GM12878 (cell line): ENCODE data around the gene PTPRJ. TPM values are rescaled to one million over a fixed set of nuclear protein-coding genes. Genes with fewer than 3 reads are reported as not detected.

Experiments used
- ATAC-seq: fragments of 200-7000 bp; cut with Tn5 transposase; 3 replicates; pipeline ENCODE4 v1.9.1; 2020; ENCODE audit warnings: mild to moderate bottlenecking, moderate library complexity
- BruUV-seq: library from RNA; stranded (reverse); fragments of 400-500 nt; replicated peaks from 2 replicates; lab custom pipeline; 2021; lab: Mats Ljungman, UMichigan
- CTCF ChIA-PET: fragments of 300-600 bp; sonication (Branson Sonifier 250); formaldehyde crosslinking; extraction: SDS; loops from one replicate; lab custom pipeline; 2021; ENCODE audit warnings: inconsistent platforms; lab: Yijun Ruan, JAX
- POLR2A ChIA-PET: fragments of 350-600 bp; formaldehyde crosslinking; extraction: SDS; loops from one replicate; lab custom pipeline; 2021; ENCODE audit warnings: inconsistent platforms; lab: Charles Lee
- RAD21 ChIA-PET: fragments of 300-600 bp; sonication (Branson Sonifier 250); formaldehyde crosslinking; loops from one replicate; lab custom pipeline; 2023; ENCODE audit warnings: antibody characterized with exemption; ENCODE audit not compliant: unreplicated experiment; lab: Charles Lee
- SMC1A ChIA-PET: fragments of 300-600 bp; sonication (Branson Sonifier 250); formaldehyde crosslinking; loops from one replicate; lab custom pipeline; 2023; ENCODE audit not compliant: unreplicated experiment, uncharacterized antibody; lab: Charles Lee
- DNase-seq: peaks from one replicate; pipeline ENCODE4 v3.0.0-alpha.2; 2011; ENCODE audit warnings: low read depth, low spot score
- FAIRE-seq: peaks from 3 replicates; lab custom pipeline; 2011; peaks lifted over from hg19 to GRCh38; lab: Jason Lieb, UNC
- H2AFZ ChIP-seq: 2 replicates; pipeline ENCODE4 v1.6.0; 2011; ENCODE audit warnings: low read depth, low read length, control low read depth; ENCODE audit not compliant: control insufficient read depth
- H3K27ac ChIP-seq: 2 replicates; pipeline ENCODE4 v1.5.1; 2011; ENCODE audit warnings: control low read depth; ENCODE audit not compliant: control insufficient read depth, insufficient read depth
- H3K27me3 ChIP-seq, 2 experiments: replicated peaks in 1 of 2; 2 replicates each; pipeline versions ENCODE4 v1.6.0 to v1.6.1; 2011; ENCODE audit warnings: low read length in 1 of 2; ENCODE audit not compliant: control insufficient read depth in 2 of 2, insufficient read depth in 2 of 2
- H3K36me3 ChIP-seq, 2 experiments: 2 replicates each; pipeline ENCODE4 v1.5.1; 2011; ENCODE audit warnings: low read length in 1 of 2; ENCODE audit not compliant: control insufficient read depth in 2 of 2, insufficient read depth in 2 of 2
- H3K4me1 ChIP-seq: 2 replicates; pipeline ENCODE4 v1.6.1; 2011; ENCODE audit warnings: mild to moderate bottlenecking, low read length, moderate library complexity, mixed read lengths; ENCODE audit not compliant: control insufficient read depth, insufficient read depth
- H3K4me2 ChIP-seq: 2 replicates; pipeline ENCODE4 v1.6.0; 2011; ENCODE audit warnings: control low read depth; ENCODE audit not compliant: control insufficient read depth, insufficient read depth
- H3K4me3 ChIP-seq: fragments of 200-600 bp; sonication (generic); 2 replicates; pipeline ENCODE4 v1.5.1; 2016
- H3K79me2 ChIP-seq: 2 replicates; pipeline ENCODE4 v1.6.0; 2011; ENCODE audit warnings: low read length; ENCODE audit not compliant: control insufficient read depth, insufficient read depth
- H3K9ac ChIP-seq: 2 replicates; pipeline ENCODE4 v1.8.0; 2011; ENCODE audit warnings: low read length, control low read depth, mixed read lengths; ENCODE audit not compliant: control insufficient read depth, insufficient read depth
- H3K9me3 ChIP-seq: replicated peaks from 3 replicates; pipeline ENCODE4 v1.5.1; 2011; ENCODE audit warnings: mild to moderate bottlenecking, low read length; ENCODE audit not compliant: control insufficient read depth, insufficient read depth
- H4K20me1 ChIP-seq: 2 replicates; pipeline ENCODE4 v1.6.0; 2011; ENCODE audit not compliant: control insufficient read depth, insufficient read depth
- CBX3 ChIP-seq: fragments of 200-600 bp; sonication (generic); IDR thresholded peaks from 2 replicates; pipeline ENCODE4 v1.6.1; 2016; ENCODE audit warnings: low read depth, borderline replicate concordance
- GABPA ChIP-seq: IDR thresholded peaks from 2 replicates; pipeline ENCODE4 v1.6.1; 2014; ENCODE audit warnings: antibody characterized with exemption, low read depth, mild to moderate bottlenecking, inconsistent platforms
- HCFC1 ChIP-seq: fragments of 150-350 bp; IDR thresholded peaks from 2 replicates; pipeline ENCODE4 v1.6.1; 2014; ENCODE audit warnings: low read length
- IKZF1 ChIP-seq: fragments of 450-650 bp; conservative IDR thresholded peaks from 2 replicates; pipeline ENCODE4 v1.6.1; 2017; ENCODE audit warnings: antibody characterized with exemption, mild to moderate bottlenecking
- NFYA ChIP-seq: IDR thresholded peaks from 2 replicates; pipeline ENCODE4 v1.6.1; 2011; ENCODE audit warnings: low read depth, mild to moderate bottlenecking, low read length, improper control_type of control experiment, borderline replicate concordance
- NR2C1 ChIP-seq: fragments of 450-650 bp; IDR thresholded peaks from 2 replicates; pipeline ENCODE4 v1.6.1; 2017; ENCODE audit warnings: antibody characterized with exemption, mild to moderate bottlenecking, moderate library complexity
- RUNX3 ChIP-seq: IDR thresholded peaks from 2 replicates; pipeline ENCODE4 v1.6.1; 2012; ENCODE audit warnings: low read length, inconsistent platforms
- SMARCA5 ChIP-seq: fragments of 450-650 bp; IDR thresholded peaks from 2 replicates; pipeline ENCODE4 v1.6.1; 2017; ENCODE audit warnings: mild to moderate bottlenecking
- WGBS: methylation state at CpG from one replicate; pipeline ENCODE4 v1.1.6; 2016; ENCODE audit warnings: low lambda C conversion rate; ENCODE audit not compliant: insufficient replicate concordance, insufficient coverage; ENCODE audit errors: missing lambda C conversion rate; 5-methylcytosine and 5-hydroxymethylcytosine counted together
- in situ Hi-C: fragments of 300-500 bp; cut with MboI; formaldehyde crosslinking; loops from 9 replicates; pipeline ENCODE4 v1.14.3; 2018; ENCODE audit warnings: mixed read lengths
- intact Hi-C: fragments of 100-400 bp; cut with micrococcal nuclease; formaldehyde crosslinking; loops from one replicate; pipeline ENCODE4 v1.14.2; 2022; ENCODE audit not compliant: unreplicated experiment
- polyA plus RNA-seq, 11 experiments: library from polyadenylated mRNA; depleted of rRNA in 4 of 11; unstranded in 6 of 11; stranded (reverse) in 5 of 11; fragments of >200 nt; fragmentation: Nextera tagmentation in 4 of 11; fragmentation: Illumina TruSeq in 1 of 11; extraction: Ambion mirVana in 4 of 11; extraction: Trizol in 1 of 11; gene quantifications; 1 replicate in 1 of 11; 2 replicates in 10 of 11; pipeline versions ENCODE4 v1.2.1 to v1.2.3, GENCODE V29; 2011 to 2016; ENCODE audit warnings: inconsistent platforms in 2 of 11, missing spikeins in 2 of 11, low read depth in 1 of 11
- total RNA-seq, 4 experiments: library from RNA; depleted of rRNA in 3 of 4; stranded (reverse); fragments of >200 nt in 3 of 4; fragmentation: Illumina TruSeq in 1 of 4; extraction: Trizol in 1 of 4; gene quantifications; 2 replicates each; pipeline versions ENCODE4 v1.2.1 to v1.2.3, GENCODE V29; 2013 to 2021
- TF ChIP-seq, protein P1 (sequence below): fragments of 450-650 bp; IDR thresholded peaks from 2 replicates; pipeline ENCODE4 v1.6.1; 2017; ENCODE audit warnings: mild to moderate bottlenecking, moderate library complexity
- TF ChIP-seq, protein P2 (sequence below): IDR thresholded peaks from 2 replicates; pipeline ENCODE4 v1.6.1; 2011; ENCODE audit warnings: low read depth, low read length, improper control_type of control experiment, borderline replicate concordance

PTPRJ gene
- total and polyA plus RNA-seq, 10 of the 15 experiments (the other 5 are each of a cell fraction or from before 2014, with no cell fraction given) = 0.22 to 22.4 (median 7.4) TPM

DNA sequence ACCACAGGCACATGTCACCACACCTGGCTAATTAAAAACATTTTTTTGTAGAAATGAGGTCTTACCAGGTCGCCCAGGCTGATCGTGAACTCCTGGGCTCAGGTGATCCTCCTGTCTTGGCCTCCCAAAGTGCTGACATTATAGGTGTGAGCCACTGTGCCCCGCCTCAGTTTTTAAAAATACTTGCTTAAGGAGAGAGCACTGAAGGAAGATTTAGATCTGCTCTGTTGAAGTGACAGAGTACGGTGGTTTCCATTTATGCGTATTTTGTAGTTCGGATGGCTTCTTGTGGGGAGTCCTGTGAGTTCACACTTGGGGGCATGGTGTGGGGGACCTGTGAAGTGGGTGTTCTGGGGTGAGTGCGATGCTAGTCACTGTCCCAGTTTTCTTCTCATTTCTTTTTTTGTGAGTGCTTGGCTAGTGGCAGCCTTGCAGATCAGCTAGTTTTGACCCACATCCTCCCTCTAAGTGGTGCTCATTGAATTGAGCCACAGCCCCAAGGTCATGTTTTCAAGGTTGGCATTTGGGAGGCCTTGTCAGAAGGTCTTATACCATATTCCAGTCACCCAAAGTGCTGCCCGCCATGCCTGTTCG lies 31.5 kb downstream of the PTPRJ start:
- ATAC-seq (no peak), FAIRE-seq (no peak), DNase-seq (no peak)
- ChIA-PET POLR2A (interaction anchor here (1.6 kb wide), 1 partner anchor 8 kb away, joined by 4 read pairs; no protein-coding TSS in a partner anchor), SMC1A (interaction anchor here (4.9 kb wide), 1 partner anchor 29 kb away, joined by 14 read pairs; no protein-coding TSS in a partner anchor), RAD21 (interaction anchor here (1.2 to 3.9 kb wide), 2 partner anchors 95 to 97 kb away, joined by 3 to 12 read pairs; no protein-coding TSS in a partner anchor), CTCF (interaction anchor here (1.4 kb wide), 1 partner anchor 95 kb away, joined by 3 read pairs; no protein-coding TSS in a partner anchor)
- Histone ChIP-seq H4K20me1 (no peaks in the 10 kb centered on the region), H2AFZ (no peak overlapping the region), H3K36me3 (no peaks in the 10 kb centered on the region; a peak in 1 of 4 replicates), H3K9ac (peak overlapping the region; percentile 2; the same call in 1 of the 2 replicates), H3K79me2 (peaks cover 51% of the 10 kb centered on the region), H3K4me1 (peaks cover 69% of the 10 kb centered on the region), H3K27ac (peak overlapping the region; percentile 52), H3K9me3 (no peaks in the 10 kb centered on the region), H3K27me3 (no peaks in the 10 kb centered on the region), H3K4me3 (no peak overlapping the region), H3K4me2 (peak overlapping the region; percentile 47; the same call in 1 of the 2 replicates)
- no TSS peak for BruUV-seq
- 90% methylated on average over 9 of the region's 9 CpGs for WGBS
- intact Hi-C loops = no loop called here
- TF ChIP-seq RUNX3 = 0 out of 2 replicates have a peak, but pooled peaks have one; percentile 6
- TF ChIP-seq CBX3 = no peak
- in situ Hi-C loops = no loop called here

DNA sequence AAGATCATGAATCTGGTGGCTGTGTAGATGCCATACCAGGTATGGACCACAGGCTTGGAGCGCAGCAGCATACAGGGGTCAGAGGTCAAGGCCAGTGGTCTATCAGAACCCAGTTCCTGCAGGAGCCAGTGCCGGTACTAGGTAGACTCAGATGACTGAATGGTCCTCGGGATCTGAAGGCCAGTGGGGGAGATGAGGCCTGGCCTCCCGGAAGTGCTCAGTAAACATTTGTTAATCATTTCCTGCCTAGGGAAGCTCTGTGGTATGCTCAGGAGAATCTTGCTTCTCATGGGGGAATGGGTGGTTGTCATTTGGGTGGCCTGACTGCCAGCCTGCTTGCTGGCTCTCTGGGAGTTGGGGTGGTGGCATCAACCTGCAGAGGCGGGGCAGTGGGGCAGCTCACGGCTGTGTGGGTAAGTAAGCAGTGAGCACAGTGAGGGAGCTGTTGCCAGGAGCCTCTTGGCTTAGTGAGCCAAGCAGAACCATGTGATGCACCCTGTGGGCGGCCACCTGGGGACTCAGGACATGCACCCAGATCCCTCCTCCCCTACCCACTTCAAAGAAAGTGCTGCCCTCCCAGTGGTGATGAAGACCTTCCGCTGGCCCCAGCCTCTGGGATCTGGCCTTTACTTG lies 33.0 kb downstream of the PTPRJ start:
- POLR2A ChIA-PET = interaction anchor here (0.6 to 1.6 kb wide), 2 partner anchors 9 to 160 kb away, joined by 3 to 4 read pairs; no protein-coding TSS in a partner anchor
- TF ChIP-seq HCFC1 (no peak), NR2C1 (peak; percentile 68), GABPA (peak; percentile 54; the same call in 1 of the 2 replicates), IKZF1 (0 out of 2 replicates have a peak, but pooled peaks have one; percentile 14), SMARCA5 (no peak), NFYA (no peak)
- TF ChIP-seq, protein P1, sequence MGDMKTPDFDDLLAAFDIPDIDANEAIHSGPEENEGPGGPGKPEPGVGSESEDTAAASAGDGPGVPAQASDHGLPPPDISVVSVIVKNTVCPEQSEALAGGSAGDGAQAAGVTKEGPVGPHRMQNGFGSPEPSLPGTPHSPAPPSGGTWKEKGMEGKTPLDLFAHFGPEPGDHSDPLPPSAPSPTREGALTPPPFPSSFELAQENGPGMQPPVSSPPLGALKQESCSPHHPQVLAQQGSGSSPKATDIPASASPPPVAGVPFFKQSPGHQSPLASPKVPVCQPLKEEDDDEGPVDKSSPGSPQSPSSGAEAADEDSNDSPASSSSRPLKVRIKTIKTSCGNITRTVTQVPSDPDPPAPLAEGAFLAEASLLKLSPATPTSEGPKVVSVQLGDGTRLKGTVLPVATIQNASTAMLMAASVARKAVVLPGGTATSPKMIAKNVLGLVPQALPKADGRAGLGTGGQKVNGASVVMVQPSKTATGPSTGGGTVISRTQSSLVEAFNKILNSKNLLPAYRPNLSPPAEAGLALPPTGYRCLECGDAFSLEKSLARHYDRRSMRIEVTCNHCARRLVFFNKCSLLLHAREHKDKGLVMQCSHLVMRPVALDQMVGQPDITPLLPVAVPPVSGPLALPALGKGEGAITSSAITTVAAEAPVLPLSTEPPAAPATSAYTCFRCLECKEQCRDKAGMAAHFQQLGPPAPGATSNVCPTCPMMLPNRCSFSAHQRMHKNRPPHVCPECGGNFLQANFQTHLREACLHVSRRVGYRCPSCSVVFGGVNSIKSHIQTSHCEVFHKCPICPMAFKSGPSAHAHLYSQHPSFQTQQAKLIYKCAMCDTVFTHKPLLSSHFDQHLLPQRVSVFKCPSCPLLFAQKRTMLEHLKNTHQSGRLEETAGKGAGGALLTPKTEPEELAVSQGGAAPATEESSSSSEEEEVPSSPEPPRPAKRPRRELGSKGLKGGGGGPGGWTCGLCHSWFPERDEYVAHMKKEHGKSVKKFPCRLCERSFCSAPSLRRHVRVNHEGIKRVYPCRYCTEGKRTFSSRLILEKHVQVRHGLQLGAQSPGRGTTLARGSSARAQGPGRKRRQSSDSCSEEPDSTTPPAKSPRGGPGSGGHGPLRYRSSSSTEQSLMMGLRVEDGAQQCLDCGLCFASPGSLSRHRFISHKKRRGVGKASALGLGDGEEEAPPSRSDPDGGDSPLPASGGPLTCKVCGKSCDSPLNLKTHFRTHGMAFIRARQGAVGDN = 0 out of 2 replicates have a peak, but pooled peaks have one; percentile 35
- TF ChIP-seq, protein P2, sequence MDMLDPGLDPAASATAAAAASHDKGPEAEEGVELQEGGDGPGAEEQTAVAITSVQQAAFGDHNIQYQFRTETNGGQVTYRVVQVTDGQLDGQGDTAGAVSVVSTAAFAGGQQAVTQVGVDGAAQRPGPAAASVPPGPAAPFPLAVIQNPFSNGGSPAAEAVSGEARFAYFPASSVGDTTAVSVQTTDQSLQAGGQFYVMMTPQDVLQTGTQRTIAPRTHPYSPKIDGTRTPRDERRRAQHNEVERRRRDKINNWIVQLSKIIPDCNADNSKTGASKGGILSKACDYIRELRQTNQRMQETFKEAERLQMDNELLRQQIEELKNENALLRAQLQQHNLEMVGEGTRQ = no peak

More for the DNA sequence above, 33.0 kb downstream of the PTPRJ start:
- CTCF ChIA-PET = interaction anchor here (0.6 kb wide), 1 partner anchor 135 kb away, joined by 4 read pairs; no protein-coding TSS in a partner anchor
- peaks cover 74% of the 10 kb centered on the region for H3K4me1 ChIP-seq
- no peak overlapping the region for H3K9ac ChIP-seq
- peak overlapping the region; percentile 32 for H3K4me2 ChIP-seq
- no peaks in the 10 kb centered on the region; a peak in 1 of 4 replicates for H3K36me3 ChIP-seq
- no peaks in the 10 kb centered on the region for H4K20me1 ChIP-seq
- no peaks in the 10 kb centered on the region for H3K27me3 ChIP-seq
- no peak overlapping the region for H3K4me3 ChIP-seq
- peaks cover 53% of the 10 kb centered on the region for H3K79me2 ChIP-seq
- intact Hi-C loops (no loop called here), in situ Hi-C loops (no loop called here)
- DNase-seq = no peak
- H2AFZ ChIP-seq = peak overlapping the region; percentile 22
- BruUV-seq = no TSS peak
- WGBS = 54% methylated on average over 8 of the region's 8 CpGs
- no peak for FAIRE-seq
- no peaks in the 10 kb centered on the region for H3K9me3 ChIP-seq
- peak; percentile 68 for ATAC-seq
- RAD21 ChIA-PET = interaction anchor here (1.4 to 3.9 kb wide), 2 partner anchors 30 to 94 kb away, joined by 3 to 12 read pairs; no protein-coding TSS in a partner anchor
- SMC1A ChIA-PET = interaction anchor here (2.0 to 4.9 kb wide), 2 partner anchors 12 to 30 kb away, joined by 7 to 14 read pairs; no protein-coding TSS in a partner anchor
- peak overlapping the region; percentile 39 for H3K27ac ChIP-seq
